Measurements from ENCODE around the gene LPP.

Gene LPP

DNA sequence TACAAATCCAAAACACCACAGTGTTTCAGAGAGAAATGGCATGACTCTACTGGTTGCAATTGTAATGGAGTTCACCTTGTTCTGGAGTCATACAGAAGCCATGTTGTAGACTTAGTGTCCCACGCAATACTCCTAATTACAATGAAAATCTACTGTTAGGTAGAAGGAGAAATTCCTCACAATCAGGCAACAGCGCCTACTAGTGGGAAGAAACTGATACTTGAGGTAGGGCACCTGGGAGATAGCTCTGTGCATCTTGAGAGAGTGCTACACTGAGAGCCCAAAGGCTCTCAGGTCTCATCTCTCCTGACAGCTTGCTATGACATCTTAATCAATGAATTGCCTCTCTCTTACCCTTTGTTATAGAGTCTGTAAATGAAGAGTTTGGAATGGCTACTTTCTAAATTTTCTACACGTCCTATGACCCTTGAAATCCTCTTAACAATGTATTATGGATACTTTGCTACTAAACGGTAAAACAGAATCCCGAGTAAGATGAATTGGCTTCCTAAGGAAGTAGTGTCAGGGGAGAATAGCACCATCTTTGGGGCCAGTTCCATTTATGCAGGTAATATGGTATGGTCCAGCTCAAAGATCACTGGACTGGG is 595.2 kb downstream of the LPP start:
- Histone ChIP-seq H3K4me1 (ENCODE audit: control insufficient read depth, low read length) (peaks cover 78% of the 10 kb centered on the region), H3K9me3 (ENCODE audit: control insufficient read depth, insufficient read depth, low read length) (0 out of 2 replicates have a peak, but pooled peaks cover 3% of the 10 kb centered on the region), H3K36me3 (ENCODE audit: control insufficient read depth, low read length) (peaks cover 16% of the 10 kb centered on the region), H3K79me2 (ENCODE audit: control insufficient read depth, low read length) (no peaks in the 10 kb centered on the region), H3K4me2 (ENCODE audit: low read length) (0 out of 2 replicates have a peak overlapping the region, but pooled peaks have one; percentile 8), H3K27ac (ENCODE audit: low read depth, low read length) (peak overlapping the region; percentile 21; the same call in 1 of the 2 replicates), H4K20me1 (ENCODE audit: control insufficient read depth, insufficient read depth, low read depth, low read length) (no peaks in the 10 kb centered on the region), H3F3A (ENCODE audit: control insufficient read depth, insufficient read depth) (peaks cover 18% of the 10 kb centered on the region), H3K27me3 (ENCODE audit: control insufficient read depth, low read length) (no peaks in the 10 kb centered on the region), H3K4me3 (ENCODE audit: low read length) (no peak overlapping the region), H3K9me2 (replicated peaks; ENCODE audit: control insufficient read depth, low read length) (no peaks in the 10 kb centered on the region)
- TF ChIP-seq, protein P1, sequence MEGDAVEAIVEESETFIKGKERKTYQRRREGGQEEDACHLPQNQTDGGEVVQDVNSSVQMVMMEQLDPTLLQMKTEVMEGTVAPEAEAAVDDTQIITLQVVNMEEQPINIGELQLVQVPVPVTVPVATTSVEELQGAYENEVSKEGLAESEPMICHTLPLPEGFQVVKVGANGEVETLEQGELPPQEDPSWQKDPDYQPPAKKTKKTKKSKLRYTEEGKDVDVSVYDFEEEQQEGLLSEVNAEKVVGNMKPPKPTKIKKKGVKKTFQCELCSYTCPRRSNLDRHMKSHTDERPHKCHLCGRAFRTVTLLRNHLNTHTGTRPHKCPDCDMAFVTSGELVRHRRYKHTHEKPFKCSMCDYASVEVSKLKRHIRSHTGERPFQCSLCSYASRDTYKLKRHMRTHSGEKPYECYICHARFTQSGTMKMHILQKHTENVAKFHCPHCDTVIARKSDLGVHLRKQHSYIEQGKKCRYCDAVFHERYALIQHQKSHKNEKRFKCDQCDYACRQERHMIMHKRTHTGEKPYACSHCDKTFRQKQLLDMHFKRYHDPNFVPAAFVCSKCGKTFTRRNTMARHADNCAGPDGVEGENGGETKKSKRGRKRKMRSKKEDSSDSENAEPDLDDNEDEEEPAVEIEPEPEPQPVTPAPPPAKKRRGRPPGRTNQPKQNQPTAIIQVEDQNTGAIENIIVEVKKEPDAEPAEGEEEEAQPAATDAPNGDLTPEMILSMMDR (IDR thresholded peaks at IDR 0.05; ENCODE audit: low read depth, low read length, poor library complexity, severe bottlenecking) = peak; percentile 84
- TF ChIP-seq EZH2phosphoT487 (IDR thresholded peaks at IDR 0.05; ENCODE audit: borderline replicate concordance, low read length) = no peak

DNA sequence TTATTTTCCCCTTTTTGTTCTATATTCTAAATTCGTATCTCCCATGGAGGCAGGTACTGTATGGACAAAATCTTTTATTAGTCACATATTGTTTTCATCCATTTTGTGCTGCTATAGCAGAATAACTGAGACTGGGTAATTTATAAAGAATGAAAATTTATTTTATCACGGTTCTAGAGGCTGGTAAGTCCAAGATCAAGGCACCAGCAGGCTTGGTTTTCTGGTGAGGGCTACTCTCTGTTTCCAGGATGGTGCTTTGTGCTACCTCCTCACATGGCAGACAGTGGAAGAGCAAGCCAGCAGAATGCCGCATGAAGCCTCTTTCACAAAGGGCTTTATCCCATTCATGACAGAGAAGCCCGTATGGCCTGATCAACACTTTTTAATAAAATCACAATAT is 595.9 kb downstream of the LPP start:
- Histone ChIP-seq H3K9me3 (ENCODE audit: control insufficient read depth, insufficient read depth, low read length) (0 out of 2 replicates have a peak, but pooled peaks cover 3% of the 10 kb centered on the region), H3K4me1 (ENCODE audit: control insufficient read depth, low read length) (peaks cover 84% of the 10 kb centered on the region), H3K4me2 (ENCODE audit: low read length) (no peak overlapping the region), H3K27ac (ENCODE audit: low read depth, low read length) (no peak overlapping the region), H3K9me2 (replicated peaks; ENCODE audit: control insufficient read depth, low read length) (no peaks in the 10 kb centered on the region), H3K36me3 (ENCODE audit: control insufficient read depth, low read length) (peaks cover 16% of the 10 kb centered on the region), H4K20me1 (ENCODE audit: control insufficient read depth, insufficient read depth, low read depth, low read length) (no peaks in the 10 kb centered on the region), H3K79me2 (ENCODE audit: control insufficient read depth, low read length) (no peaks in the 10 kb centered on the region; the same call in 1 of the 2 replicates), H3K27me3 (ENCODE audit: control insufficient read depth, low read length) (no peaks in the 10 kb centered on the region), H3K4me3 (ENCODE audit: low read length) (no peak overlapping the region), H3F3A (ENCODE audit: control insufficient read depth, insufficient read depth) (peaks cover 24% of the 10 kb centered on the region)
- no peak for TF ChIP-seq EZH2phosphoT487 (IDR thresholded peaks at IDR 0.05; ENCODE audit: borderline replicate concordance, low read length)
- TF ChIP-seq, protein P1 (IDR thresholded peaks at IDR 0.05; ENCODE audit: low read depth, low read length, poor library complexity, severe bottlenecking) = no peak

DNA sequence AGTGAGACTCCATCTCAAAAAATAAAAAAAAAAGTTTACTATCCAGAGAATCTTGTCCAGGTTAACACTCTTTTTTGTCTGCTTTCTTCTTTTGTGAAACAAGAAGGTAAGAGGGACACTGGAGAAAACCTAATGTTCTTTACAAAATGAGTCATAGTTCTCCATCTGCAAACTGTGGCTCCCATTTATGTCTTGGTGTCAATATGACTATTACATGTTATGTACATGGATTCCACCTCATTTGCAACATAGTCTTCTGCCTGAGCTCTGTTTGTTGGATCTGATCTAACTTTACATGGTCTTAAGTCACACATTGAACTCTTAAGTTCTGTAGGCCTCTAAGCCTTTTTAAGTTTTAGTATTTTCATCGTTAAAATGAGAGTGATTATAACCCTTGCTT is 596.7 kb downstream of the LPP start:
- H3K4me3 ChIP-seq (ENCODE audit: low read length) = no peak overlapping the region
- peaks cover 27% of the 10 kb centered on the region for H3F3A ChIP-seq (ENCODE audit: control insufficient read depth, insufficient read depth)
- H3K4me1 ChIP-seq (ENCODE audit: control insufficient read depth, low read length) = peaks cover 84% of the 10 kb centered on the region
- H3K9me2 ChIP-seq (replicated peaks; ENCODE audit: control insufficient read depth, low read length) = no peaks in the 10 kb centered on the region
- H3K9me3 ChIP-seq (ENCODE audit: control insufficient read depth, insufficient read depth, low read length) = 0 out of 2 replicates have a peak, but pooled peaks cover 3% of the 10 kb centered on the region
- peak overlapping the region; percentile 95; the same call in 1 of the 2 replicates for H3K4me2 ChIP-seq (ENCODE audit: low read length)
- peak overlapping the region; percentile 99 for H3K27ac ChIP-seq (ENCODE audit: low read depth, low read length)
- peaks cover 16% of the 10 kb centered on the region for H3K36me3 ChIP-seq (ENCODE audit: control insufficient read depth, low read length)
- peaks cover 5% of the 10 kb centered on the region for H3K79me2 ChIP-seq (ENCODE audit: control insufficient read depth, low read length)
- H4K20me1 ChIP-seq (ENCODE audit: control insufficient read depth, insufficient read depth, low read depth, low read length) = no peaks in the 10 kb centered on the region
- H3K27me3 ChIP-seq (ENCODE audit: control insufficient read depth, low read length) = no peaks in the 10 kb centered on the region
- TF ChIP-seq, protein P1 (IDR thresholded peaks at IDR 0.05; ENCODE audit: low read depth, low read length, poor library complexity, severe bottlenecking) = no peak
